ENCODE data around the gene UNC13C. TPM values are rescaled to one million over a fixed set of nuclear protein-coding genes. Genes with fewer than 3 reads are reported as not detected.

UNC13C gene
- total RNA-seq, 1 donor from 2014 or later = not detected

DNA sequence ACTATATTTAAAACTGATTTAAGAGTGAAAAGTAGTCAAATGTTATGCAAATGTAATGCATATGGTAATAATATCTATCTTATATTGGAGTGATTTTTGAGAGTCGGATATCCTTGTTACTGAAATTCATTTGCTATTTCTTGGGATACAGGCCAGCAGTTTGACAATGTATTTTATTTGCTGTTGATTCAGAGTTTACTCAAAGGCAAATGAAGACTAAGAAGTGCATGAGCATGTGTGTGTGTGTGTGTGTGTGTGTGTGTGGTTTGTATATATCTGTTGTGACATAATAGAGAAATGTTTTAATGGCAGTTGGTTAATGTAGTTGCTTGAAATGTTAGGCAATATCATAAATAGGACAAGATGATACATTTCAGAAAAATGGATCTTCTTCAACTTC, 39.0 kb downstream of the UNC13C start:
- Mint-ChIP-seq H3K27ac (ENCODE audit: unreplicated experiment) (no peak overlapping the region), H3K9me3 (ENCODE audit: unreplicated experiment) (no peaks in the 10 kb centered on the region), H3K27me3 (ENCODE audit: unreplicated experiment) (no peaks in the 10 kb centered on the region), H3K4me1 (ENCODE audit: unreplicated experiment) (no peaks in the 10 kb centered on the region), H3K4me3 (ENCODE audit: unreplicated experiment) (no peak overlapping the region), H3K36me3 (ENCODE audit: unreplicated experiment) (no peaks in the 10 kb centered on the region)
- TF ChIP-seq CTCF (IDR thresholded peaks at IDR 0.05) = no peak
- no peak for DNase-seq (ENCODE audit: extremely low spot score, unreplicated experiment)

GRCh38 chr15:54017959-54018358, 39.7 kb downstream of the UNC13C start:
- Mint-ChIP-seq H3K4me3 (ENCODE audit: unreplicated experiment) (no peak overlapping the region), H3K27me3 (ENCODE audit: unreplicated experiment) (no peaks in the 10 kb centered on the region), H3K27ac (ENCODE audit: unreplicated experiment) (no peak overlapping the region), H3K36me3 (ENCODE audit: unreplicated experiment) (peaks cover 2% of the 10 kb centered on the region), H3K9me3 (ENCODE audit: unreplicated experiment) (peaks cover 6% of the 10 kb centered on the region), H3K4me1 (ENCODE audit: unreplicated experiment) (no peaks in the 10 kb centered on the region)
- DNase-seq (ENCODE audit: extremely low spot score, unreplicated experiment) = no peak
- TF ChIP-seq CTCF (IDR thresholded peaks at IDR 0.05) = no peak

DNA sequence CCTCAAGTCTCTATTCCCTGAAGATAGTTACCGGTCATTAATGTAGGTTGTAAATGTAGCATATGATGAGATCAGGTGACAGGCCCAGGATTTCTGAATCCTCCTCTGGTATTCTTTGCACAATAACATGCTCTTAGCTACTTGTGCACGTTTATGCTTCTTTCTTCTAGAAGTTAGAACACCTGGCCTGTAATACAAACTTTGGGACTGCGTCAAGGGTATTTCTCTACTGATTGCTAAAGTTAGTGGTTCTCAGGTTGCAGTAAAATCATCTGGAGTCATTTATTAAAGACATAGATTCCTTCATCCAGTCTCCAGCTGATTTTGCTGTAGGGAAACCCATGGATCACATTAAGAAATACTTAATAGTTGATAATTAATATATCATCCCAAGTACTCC, 48.0 kb downstream of the UNC13C start:
- Mint-ChIP-seq H3K4me1 (ENCODE audit: unreplicated experiment) (no peaks in the 10 kb centered on the region), H3K4me3 (ENCODE audit: unreplicated experiment) (no peak overlapping the region), H3K9me3 (ENCODE audit: unreplicated experiment) (peaks cover 23% of the 10 kb centered on the region), H3K36me3 (ENCODE audit: unreplicated experiment) (peaks cover 2% of the 10 kb centered on the region), H3K27ac (ENCODE audit: unreplicated experiment) (no peak overlapping the region), H3K27me3 (ENCODE audit: unreplicated experiment) (no peaks in the 10 kb centered on the region)
- TF ChIP-seq CTCF (IDR thresholded peaks at IDR 0.05) = no peak
- DNase-seq (ENCODE audit: extremely low spot score, unreplicated experiment) = no peak

DNA sequence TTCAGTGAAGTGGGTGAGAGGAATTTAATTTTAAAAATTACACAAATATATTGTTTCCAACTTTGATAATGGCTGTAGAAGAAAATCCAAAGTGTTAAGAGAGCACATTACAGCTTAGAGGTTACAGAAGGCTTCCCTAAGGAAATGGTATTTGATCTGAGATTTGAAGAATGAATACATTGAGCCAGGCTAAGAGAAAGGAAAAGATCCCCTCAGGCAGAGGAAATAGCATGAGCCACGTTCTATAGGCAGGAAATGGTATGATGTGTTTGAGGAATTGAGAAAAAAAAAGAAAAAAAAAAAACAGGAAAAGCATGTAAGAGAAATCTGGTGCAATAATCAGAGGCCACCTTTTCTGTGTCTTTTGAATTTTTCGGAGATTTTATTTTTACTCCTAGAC, 48.6 kb downstream of the UNC13C start:
- Mint-ChIP-seq H3K4me3 (ENCODE audit: unreplicated experiment) (no peak overlapping the region), H3K9me3 (ENCODE audit: unreplicated experiment) (peaks cover 25% of the 10 kb centered on the region), H3K27ac (ENCODE audit: unreplicated experiment) (no peak overlapping the region), H3K27me3 (ENCODE audit: unreplicated experiment) (no peaks in the 10 kb centered on the region), H3K4me1 (ENCODE audit: unreplicated experiment) (no peaks in the 10 kb centered on the region), H3K36me3 (ENCODE audit: unreplicated experiment) (peaks cover 2% of the 10 kb centered on the region)
- no peak for DNase-seq (ENCODE audit: extremely low spot score, unreplicated experiment)
- no peak for TF ChIP-seq CTCF (IDR thresholded peaks at IDR 0.05)

- H3K4me1 Mint-ChIP-seq (ENCODE audit: unreplicated experiment) = no peaks in the 10 kb centered on the region
- H3K9me3 Mint-ChIP-seq (ENCODE audit: unreplicated experiment) = peaks cover 17% of the 10 kb centered on the region
- no peak overlapping the region for H3K27ac Mint-ChIP-seq (ENCODE audit: unreplicated experiment)
- TF ChIP-seq CTCF (IDR thresholded peaks at IDR 0.05) = no peak
- H3K36me3 Mint-ChIP-seq (ENCODE audit: unreplicated experiment) = no peaks in the 10 kb centered on the region
- H3K4me3 Mint-ChIP-seq (ENCODE audit: unreplicated experiment) = no peak overlapping the region
- no peak for DNase-seq (ENCODE audit: extremely low spot score, unreplicated experiment)
- H3K27me3 Mint-ChIP-seq (ENCODE audit: unreplicated experiment) = no peaks in the 10 kb centered on the region
These were observed 50.8 kb downstream of the UNC13C start for GRCh38 chr15:54029081-54029480.

Measured in osteocyte (in vitro differentiated cells).